Superior temporal gyrus (tissue), 1 donor: ENCODE results near the gene ACOX3.

Source experiments
- DNase-seq: peaks from one replicate; pipeline ENCODE4 v3.0.0-alpha.2; 2016; ENCODE audit errors: extremely low spot score

ACOX3 gene

DNA sequence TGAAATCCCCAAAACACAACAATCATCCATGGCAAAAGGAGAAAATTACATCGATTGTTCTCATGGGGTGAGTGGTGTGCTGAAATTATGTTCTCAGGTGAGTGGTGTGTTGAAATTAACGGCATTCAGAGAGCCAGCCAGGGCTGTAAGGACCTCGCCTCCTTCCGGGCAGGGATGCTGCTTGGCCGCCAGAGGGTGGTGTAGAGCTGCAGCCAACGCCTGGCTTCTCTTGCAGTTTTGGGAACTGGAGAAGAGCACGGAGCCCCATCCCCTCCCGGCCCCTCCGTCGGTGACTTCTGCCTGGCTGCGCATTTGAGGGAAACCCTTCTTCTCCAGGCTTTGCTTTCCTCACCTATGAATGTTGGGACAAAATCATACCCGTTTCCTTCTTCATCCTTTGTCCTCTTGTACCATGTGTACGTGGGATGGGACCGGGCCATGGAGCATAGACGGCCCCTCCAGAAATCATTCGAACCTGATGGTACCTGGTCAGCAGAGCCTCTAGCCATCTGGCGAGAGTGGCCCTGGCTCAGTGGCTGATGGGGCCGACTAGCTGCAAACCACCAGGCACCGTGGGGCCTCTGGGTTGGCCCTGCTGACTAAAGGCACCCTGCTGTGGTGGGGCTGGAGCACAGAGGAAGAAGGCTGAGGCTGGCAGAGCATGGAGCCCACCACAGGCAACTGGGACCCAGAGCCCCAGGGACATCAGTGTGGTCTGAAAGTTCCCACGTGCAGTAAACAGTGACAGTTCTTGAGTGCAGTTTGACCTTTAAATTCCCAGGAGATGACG, 28.4 kb upstream of the ACOX3 start:
- DNase-seq: peak; percentile 76

DNA sequence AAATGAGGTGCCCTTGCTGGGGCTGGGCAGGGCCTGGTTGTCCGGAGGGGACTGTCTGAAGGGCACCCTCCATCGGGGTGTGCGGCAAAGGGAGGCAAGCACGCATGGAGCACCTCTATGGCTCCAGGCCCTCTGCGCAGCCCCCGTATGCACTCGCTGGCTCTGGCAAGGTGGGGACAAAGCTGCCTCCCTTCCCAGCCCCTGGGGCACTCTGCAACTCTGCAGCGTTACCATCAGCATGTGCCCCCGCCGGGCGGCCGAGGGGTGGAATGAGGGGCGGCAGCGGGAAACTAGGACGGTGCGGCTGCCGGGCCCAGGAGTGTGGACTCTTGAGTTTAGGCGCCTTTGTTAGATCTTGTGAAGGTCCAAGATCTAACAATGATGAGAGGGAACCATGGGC, 26.5 kb upstream of the ACOX3 start:
- no peak for DNase-seq

DNA sequence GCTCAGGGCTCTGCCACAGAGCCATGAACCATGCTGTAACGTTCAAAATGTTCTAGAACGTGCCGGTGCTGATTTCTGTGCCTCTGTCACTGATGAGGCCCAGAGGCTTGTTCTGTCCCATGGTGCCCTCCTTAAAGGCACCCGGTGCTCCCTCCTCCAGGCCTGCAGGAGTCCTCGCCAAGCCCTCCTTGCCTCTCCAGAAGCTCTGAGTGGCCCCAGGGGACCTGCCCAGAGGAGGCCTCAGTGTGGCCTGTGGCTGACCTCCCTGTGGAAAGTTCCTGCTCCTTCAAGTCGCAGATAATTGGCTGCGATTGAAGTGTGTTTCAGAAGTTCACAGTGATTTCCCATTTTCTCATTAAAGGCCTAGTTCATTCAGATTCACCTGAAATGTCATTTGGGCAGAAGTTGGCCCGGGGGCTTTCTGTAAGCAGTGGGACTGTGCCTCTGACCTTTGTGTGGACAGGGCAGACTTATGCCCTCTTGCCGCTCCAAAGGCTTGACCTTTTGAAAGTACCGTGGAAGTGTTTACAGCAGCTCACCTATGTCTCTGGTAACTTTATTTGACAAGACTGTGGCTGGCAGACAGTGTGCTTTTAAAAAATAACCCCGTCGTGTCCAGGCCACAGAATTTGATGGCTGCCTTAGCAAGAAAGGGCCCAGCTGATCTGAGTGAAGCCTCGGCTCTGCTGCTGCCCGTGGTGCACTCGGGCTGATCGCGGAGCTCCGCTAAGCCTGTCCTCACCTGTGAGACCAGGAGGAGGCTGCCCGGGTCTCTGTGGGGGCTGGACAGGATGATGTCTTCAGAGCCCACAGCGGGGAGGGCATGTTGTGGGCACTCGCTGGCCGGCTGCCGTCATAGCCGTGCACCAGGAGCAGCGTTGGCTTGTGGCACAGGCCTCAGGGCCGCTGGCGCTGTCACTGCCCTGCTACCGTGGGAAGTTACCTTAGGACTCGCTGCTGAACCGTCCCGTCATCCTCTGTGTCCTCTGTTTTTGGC, 25.4 kb upstream of the ACOX3 start:
- DNase-seq: no peak

DNA sequence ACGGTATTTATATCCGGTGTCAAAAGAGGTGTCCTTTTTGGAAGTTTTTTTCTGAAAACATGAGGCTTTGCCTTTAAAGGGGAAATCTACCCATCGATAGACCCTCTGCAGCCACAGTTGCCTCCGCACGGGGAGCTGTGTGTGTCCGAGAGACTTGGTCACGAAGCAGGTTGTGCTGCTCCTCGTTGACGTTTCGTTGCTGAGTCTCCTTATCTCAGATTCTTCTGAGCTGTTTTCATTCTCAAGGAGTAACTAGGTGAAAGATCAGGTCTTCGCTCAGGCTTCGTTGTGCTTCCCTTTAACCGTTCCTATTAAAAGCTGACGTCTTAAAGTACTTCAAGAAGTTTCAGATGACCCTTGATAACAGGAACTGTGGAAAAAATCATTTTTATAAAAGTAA, 23.9 kb upstream of the ACOX3 start:
- DNase-seq: no peak

DNA sequence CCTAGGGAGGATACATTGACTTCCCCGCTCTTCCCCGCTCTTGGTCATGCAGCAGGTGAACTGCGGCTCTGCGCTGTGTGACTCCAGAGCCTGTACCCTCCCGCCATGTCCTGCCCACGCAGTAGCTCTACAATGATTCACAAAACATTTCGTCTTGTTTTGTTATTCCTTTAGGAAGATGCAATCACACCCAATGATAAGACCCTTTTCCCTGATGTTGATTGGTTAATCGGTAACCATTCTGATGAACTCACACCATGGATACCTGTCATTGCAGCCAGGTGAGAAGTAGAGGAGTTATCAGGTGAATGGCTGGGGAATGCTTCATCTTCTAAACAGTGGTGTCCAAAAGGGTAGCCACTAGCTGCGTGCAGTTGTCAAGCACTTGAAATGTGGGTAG, 23.3 kb upstream of the ACOX3 start:
- no peak for DNase-seq

DNA sequence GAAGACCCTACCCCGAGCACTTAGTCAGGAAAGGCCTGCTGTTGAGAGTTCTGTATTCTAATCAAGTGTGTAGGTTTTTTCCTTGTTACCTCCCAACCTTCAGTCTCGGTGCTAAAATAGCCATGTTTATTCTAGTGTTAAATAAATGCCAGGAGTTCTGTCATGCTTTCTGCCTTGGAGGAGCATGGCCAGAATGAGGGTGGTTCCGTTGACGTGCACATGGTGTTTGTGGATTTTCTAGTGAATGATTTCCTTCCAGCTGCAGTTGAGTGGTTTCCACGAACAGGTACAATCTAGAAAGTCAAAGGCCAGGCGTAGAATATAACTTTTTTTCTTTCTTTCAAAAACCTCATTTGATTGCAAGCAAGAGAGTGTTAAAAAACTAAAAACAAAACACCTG, 21.1 kb upstream of the ACOX3 start:
- no peak for DNase-seq

DNA sequence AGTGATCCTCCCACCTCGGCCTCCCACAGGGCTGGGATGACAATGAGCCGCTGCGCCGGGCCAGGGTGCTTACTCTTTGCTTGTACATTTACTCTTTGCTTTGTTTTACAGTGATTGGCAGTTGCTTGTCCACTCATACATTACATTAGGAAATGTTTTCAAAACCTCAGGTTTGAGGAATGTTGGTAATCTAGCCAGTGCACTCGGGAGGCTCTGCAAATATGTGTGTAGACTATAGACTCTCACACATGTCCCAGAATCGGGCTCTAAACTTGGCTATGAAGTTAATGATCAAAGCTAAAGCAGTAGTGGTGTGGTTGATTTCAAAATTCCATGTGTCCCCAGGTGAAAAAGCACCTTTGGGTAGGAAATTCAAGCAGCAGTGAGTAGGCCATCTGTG, 20.6 kb upstream of the ACOX3 start:
- DNase-seq: no peak

DNA sequence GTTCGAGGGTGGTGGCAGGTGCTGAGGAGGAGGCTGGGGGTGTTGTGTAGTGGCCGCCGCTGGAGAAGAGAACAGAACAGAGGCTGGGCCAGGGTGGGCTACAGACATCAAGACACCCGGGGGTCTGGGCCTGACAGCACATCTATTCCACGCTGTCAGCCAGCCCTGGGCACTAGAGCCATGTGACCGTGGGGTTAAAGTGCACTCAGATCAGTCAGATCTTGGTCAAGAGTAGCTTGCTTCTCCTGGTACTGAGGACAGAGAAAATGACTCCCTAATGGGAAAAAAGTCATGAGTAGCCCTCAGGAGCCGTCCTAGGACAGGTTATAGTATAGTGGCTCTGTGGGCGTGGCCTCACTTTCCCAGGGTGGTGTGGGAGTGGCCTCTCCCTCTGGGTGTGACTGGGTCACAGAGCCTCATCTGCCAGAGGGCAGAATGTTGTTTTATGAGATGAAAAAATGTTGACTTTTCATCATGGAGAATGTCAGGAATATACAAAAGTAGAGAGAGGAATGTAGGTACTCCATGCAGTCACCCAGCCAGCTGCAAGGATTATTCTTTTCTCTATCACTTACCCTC, 19.4 kb upstream of the ACOX3 start:
- no peak for DNase-seq

DNA sequence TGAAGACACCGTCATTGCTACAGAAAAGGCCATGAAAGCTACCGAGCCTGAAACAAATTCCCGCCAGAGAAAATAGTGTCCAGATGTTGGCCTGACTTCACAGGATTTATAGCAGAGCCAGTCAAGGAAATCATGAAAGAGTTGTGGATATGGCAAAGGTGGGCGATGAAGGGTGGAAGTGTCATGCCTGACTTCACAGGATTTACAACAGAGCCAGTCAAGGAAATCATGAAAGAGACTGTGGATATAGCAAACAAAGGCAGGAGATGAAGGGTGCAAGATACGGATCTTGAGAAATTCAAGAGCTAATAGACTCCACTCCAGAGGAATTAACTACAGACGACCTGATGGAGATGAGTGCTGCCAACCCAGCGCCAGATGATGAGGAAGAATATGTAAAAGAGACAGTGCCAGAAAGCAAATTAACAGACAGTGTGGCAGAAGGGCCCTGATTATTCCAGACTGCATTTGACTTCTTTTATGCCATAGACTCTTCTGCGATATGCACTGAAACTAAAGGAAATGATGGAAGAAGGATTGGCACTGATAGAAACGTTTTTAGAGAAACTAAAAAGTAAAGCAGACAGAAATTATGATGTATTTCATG, 17.2 kb upstream of the ACOX3 start:
- no peak for DNase-seq

DNA sequence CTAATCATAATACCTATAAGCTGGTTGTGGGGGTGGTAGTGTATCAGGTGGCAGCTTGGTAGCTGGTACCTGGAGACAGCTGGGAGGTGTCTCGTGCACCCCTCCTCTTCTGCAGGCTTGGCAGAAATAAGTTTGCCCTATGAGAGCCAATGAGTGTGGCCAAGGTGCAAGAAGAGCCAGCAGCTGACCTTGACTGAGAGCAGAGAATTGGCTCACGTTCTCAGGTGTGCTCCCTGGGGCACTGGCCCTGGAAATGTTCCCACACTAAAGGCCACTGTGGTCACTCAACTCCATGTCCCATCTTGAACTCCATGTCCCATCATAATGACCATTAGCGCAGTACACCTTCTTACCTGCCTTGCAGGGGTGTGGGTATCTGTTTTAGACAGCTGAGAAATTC, 13.4 kb upstream of the ACOX3 start:
- no peak for DNase-seq

DNA sequence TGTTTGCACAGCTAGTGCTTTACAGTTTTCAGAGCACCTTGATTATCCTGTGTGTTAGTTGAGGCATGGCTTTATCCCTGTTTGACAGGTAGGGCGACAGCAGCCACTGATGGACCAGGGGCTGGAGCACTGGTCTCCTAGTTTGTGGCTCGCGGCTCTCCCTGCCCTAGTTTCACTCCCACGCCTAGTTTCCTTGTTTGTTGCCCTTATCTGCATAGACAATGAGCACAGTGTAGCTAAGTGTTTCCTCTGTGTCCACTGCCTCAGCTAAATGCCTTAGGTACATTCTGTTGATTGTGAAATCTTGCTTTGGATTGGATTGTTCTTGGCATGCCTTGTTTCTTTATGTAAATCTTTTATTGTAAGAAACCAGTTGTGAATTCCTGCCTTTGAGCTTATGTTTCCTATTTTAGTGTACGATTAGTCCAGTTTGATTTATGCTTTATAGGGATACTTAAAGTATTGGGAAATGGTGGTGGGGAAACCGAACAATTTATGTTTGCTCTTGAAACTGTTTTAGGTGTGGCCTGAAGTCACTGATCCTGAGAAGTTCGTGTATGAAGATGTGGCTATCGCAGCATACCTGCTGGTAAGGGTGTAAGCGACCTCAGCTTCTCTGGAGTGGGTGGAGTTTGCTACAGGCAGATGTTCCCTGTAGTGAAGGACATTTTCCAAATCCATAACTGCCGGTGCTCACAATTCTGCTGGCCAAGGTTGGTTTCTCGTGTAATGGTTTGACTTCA, 11.1 kb upstream of the ACOX3 start:
- DNase-seq: no peak

DNA sequence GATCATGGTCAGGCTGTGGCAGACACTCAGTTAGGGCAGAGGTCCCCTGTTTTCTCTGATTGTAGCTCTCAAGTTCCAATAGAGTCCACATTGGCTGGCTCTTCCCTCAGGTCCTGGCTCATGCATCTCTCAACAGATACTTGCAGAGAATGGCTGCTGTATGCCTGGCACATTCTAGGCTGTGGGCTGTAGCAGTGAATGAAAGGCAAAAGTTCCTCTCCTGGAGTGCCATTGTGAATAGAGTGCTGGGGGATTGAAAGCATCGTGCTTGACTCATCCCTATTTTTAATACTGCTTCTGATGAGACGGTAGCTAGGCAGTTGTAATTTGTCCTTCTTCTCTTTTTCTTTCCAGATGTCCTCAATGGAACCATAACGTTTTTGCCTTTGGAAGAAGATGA, 5.6 kb upstream of the ACOX3 start:
- no peak for DNase-seq

DNA sequence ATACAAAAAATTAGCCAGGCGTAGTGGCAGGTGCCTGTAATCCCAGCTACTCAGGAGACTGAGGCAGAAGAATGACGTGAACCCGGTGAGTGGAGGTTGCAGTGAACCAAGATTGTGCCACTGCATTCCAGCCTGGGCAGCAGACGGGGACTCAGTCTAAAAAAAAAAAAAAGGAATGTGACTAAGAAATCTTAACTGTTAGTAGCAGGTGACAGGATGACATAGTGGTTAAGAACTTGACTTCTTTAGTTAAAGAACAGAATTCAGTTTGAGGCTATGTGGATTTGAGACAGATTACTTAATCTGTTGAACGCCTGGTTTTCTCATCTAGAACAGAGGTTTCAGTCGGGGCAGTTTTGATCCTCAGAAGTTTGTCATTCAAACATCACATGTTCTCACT, 3.3 kb upstream of the ACOX3 start:
- DNase-seq: no peak

DNA sequence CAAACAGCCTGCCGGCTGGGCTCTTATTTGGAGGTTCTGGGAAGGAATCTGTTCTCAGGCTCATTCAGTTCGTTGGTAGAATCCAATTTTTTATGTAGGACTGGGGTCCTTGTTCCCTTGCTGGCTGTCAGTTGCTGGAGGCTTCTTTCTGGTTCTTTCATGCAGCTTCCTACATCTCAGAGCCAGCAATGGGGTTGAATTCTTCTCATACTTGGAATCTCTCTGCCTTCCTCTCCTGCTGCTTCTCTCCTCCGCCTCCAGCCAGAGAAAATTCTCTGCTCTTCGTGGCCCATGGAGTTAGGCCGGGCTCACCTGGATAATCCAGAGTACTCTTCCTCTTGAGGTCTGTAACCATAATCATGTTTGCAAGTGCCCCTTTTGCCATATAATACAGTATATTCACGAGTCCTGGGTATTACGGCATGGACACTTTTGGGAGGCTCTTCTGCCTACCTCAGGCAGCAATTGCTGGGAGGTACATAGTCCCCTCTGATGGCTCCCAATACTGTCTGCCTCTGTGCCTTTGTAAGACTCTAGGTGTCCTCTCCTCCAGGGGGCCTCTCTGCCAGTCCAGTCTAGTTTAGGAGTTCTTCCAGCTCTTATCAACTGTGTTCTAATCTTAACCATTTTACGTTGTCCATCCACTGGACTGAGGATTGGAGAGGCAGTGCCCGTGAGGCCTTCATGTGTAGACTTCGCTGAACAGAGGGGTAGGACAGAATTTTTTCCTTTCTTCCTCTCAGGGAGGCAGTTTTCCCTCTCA, 2.3 kb upstream of the ACOX3 start:
- no peak for DNase-seq

DNA sequence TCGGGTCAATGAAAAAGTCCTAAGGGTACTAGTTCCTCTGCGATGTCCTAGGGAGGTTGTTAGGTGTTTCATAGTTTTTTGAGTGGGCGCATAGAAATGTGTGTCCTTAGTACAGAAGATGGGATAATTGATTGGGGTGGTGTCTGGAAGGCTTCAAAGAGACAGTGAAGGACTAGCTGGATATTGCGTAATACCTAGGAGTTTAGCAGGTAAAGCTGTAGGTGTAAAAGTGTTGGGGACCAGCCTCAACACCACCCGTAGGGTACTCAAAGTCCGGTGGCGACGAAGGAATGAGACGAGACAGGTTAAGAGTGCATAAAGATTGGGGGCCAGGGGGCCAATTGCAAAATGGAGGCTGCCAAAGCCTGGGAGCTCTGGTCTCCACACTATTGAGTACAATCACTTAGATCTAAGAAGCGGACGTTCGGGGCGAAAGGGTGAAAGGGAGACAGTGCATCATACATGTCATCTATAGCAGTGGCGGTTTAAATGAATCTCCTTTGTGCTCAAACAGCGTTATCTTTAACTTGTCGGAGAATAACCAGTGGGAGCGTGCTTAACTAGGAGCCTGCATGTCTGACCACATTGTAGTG, 1.1 kb upstream of the ACOX3 start:
- DNase-seq: no peak

DNA sequence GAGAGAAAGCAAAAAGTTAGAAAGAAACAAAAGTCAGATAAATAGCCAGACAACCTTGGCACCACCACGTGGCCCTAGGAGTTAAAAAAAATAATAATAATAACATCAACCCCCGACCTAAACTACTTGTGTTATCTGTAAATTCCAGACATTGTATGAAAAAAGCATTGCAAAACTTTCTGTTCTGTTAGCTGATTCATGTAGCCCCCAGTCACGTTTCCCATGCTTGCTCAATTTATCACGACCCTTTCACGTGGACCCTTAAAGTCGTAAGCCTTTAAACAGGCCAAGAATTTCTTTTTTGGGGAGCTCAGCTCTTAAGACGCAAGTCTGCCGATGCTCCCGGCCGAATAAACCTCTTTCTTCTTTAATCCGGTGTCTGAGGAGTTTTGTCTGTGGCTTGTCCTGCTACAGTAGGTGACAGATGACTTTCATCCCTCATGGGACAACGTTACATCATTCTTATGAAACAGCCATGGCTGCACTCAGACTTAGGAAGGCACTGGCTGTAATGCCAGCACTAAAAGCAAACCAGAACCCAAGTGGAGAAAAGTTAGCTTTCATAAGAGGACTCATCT, 520 bp downstream of the ACOX3 start:
- no peak for DNase-seq

DNA sequence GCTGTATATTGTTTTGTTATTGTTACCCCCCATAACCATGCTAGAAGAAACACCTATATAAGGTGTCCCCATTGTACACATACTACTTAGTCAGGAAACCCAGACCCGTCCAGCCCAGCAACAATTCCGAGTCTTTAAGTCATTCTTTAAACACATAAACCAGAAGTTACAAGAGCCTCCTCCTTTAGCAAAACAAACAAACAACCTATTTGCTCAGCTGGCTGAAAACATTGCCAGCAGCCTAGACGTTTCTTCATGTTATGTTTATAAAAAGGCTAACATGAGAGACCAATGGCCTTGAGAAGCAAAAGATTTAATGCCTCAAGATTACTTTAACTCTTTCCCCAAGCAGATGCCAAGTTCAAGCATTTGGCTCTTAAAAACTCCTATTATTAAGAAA, 1.4 kb downstream of the ACOX3 start:
- no peak for DNase-seq

DNA sequence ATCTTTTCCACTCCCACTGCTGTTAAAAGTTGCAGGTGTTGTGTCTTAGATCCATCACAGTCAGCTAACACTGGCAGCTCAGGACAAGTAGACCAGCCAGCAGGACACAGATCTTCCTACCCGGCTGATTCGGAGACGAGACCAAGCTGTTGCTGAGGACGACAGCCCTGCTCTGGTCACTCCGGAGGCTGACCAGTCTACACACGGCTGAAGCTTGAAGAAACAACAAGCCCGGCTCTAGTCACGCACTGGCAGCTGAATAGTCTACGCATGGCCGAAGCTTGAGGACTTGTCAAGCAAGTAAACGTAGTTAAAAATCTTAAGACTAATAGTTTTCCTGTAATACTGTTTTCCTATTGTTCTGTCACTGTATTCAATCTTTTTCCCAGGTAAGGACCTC, 1.8 kb downstream of the ACOX3 start:
- DNase-seq: no peak

DNA sequence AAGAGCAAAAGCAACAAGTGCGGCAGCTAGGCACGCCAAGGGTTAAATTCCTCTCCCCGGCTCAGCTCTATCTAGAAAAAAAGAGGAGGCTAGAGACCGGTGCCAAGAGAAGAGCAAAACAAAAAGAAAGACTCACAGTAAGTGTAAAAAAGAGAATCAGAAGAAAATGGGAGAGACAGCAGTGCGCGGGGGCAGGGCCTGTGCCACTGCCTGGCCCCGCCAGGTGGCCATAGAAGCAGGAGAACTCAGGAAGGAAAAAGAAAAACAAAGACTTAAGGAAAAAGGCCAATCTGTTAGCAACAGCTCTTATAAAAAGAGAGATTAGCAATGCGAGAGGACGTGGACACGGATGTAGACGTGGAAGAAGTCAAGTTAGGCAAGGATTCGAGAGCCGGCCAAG, 3.2 kb downstream of the ACOX3 start:
- no peak for DNase-seq

DNA sequence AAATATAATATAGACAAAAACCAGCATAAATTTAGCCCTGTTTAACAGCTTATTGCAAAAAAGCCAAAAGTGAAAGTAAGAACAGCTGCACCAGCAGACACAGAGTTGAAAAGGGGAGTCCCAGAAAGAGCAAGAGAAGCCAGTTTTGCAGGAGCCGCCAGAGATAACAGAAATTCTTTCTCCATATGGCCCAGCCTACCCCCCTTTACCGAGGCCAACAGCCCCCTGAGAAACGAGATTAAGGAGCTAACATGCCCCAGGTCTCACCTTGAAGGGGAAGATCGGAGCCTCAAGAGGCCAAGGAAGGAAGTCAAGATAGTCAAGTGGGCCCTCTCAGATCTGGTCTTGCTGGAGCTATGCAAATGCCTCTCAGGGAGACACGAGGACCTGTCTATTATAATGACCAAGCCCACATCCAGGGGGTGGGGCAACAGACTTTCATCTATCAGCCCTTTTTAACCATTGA, 4.8 kb downstream of the ACOX3 start:
- DNase-seq: no peak
